ENCODE results near the gene BCL2L13.

BCL2L13 gene, protein sequence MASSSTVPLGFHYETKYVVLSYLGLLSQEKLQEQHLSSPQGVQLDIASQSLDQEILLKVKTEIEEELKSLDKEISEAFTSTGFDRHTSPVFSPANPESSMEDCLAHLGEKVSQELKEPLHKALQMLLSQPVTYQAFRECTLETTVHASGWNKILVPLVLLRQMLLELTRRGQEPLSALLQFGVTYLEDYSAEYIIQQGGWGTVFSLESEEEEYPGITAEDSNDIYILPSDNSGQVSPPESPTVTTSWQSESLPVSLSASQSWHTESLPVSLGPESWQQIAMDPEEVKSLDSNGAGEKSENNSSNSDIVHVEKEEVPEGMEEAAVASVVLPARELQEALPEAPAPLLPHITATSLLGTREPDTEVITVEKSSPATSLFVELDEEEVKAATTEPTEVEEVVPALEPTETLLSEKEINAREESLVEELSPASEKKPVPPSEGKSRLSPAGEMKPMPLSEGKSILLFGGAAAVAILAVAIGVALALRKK

GRCh38 chr22:17638432-17639246 is at the start of gene BCL2L13:
Gene BCL2L13 (plus strand): TSS chr22:17638757. CDS start chr22:17655712, 16,955 bp downstream.
- DNase-seq, result peak; percentile 88

DNA sequence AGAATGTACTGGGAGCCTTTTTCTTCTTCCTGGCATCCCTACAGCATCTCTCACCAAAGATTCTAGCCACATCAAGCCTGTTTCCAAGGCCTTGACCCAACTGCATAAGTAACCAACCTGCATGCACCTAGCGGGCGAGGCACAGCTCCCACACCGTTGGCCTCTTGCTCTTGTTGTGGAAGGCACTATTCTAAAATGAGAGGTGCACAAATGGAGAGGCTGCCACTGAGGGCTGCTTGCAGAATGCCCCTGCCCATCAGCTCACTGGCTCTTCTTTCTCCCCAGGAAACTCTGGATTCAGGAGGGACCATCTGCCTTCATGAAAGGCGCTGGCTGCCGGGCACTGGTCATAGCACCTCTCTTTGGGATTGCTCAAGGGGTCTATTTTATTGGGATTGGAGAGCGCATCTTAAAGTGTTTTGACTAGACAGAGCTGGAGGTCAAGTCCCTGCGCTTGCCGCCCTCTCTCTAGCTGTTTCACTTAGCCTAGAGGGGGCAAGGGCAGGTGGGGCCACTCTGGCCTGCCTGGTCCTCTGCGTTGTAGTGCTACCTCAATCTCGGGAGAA is 48.7 kb upstream of the BCL2L13 start:
- DNase-seq, result no peak

- DNase-seq, result no peak
These were observed 48.0 kb upstream of the BCL2L13 start for GRCh38 chr22:17590586-17590985.

DNA sequence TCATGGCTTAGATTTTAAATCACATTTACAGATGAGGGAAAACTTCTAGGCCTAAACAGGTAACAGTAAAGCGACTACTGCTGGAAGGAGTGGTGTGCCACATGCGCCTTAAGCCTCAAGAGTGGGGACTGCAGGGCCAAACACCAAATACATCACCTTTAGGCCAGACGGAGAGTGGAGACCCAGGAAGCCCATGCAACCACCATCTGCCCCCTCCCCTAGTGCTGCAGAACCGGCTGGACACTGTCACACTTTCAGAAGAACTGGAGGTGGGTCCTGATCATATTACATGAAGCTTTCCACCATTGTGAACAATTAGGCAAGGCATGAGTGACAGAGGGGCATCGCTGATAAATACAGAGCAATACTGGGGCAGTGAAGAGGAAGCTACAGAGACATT is 46.4 kb upstream of the BCL2L13 start:
- no peak for DNase-seq

DNA sequence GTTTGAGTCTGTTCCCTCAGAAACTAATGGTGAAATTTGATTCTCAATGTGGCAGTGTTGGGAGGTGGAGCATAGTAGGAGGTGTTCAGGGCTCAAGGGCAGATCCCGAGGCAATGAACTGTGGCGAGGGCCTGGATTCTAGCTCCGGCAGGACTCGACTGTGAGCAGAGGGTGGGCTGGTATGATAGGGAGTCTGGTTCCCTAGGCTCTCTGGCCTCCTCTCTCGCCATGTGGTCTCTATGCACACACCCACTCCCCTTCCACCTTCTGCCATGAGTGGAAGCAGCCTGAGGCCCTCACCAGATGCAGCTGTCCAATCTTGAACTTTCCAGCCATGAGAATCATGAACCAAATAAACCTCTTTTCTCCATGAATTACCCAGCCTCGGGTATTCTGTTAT is 42.3 kb upstream of the BCL2L13 start:
- DNase-seq, result no peak

DNA sequence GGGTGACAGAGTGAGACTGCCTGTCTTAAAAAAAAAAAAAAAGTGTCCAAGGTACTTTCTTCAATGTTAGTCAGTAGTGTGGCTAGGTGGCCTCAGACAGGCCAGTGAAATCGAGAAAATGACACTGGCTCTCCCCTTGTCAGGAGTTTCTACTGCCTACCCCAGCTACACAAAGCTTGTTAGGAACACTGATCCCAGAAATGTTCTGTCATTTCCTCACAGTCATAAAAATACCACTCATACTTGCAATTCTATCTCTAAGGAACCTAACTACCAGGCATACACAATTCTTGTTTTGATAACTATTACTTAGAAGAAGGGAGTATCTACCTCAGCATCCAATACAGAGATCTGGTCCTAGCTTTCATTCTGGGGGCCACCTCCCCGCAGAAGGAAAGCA is 41.3 kb upstream of the BCL2L13 start:
- DNase-seq, result no peak

- no peak for DNase-seq
These were observed 40.2 kb upstream of the BCL2L13 start for GRCh38 chr22:17598318-17598717.

GRCh38 chr22:17601031-17601430 is 37.5 kb upstream of the BCL2L13 start:
- DNase-seq, result no peak

GRCh38 chr22:17603668-17604067 is 34.9 kb upstream of the BCL2L13 start:
- no peak for DNase-seq

DNA sequence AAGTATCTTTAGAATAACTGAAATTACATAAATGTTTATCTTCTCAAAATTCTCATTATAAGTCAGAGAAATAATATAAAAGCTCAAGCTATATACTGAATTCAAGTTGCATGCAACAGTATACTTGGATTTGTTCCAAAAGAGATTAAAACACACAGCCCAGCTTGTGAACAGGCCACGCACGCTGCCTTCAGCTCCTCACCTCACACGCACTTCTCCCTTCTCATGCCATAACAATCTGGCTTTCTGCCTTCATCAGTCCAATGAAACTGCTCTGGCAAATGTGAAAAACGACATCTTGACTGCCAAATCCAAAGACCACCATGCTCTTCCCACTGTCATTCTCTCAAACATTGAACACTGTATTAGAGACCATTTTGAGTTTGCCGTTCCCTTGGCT is 32.1 kb upstream of the BCL2L13 start:
- DNase-seq, result no peak

DNA sequence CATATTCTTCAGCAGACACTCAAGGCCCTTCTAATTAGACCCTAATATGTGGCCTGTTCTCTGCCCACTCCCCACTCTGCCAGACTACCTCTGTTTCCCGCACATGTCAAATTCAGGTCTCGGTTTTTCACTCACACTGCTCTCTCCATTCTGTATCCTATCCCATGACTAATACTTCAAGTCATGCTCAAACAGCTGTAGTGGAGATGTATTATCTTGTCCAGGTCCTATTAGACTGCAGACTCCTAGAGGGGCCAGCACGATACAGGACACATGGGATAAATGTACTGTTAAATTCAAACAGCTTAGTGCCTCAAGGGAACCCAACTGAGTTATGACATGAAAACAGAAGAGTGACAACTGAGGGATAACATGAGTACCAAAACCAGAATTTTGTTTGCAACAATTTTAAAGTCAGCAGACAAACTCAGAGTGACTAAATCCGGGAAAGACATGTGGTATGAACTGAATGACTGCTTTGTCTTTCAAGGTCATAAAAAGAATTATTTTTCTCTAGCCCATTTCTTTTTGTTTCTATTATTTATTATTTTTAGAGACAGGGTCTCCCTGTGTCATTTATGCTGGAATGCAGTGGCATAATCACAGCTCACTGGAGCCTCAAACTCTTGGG is 30.6 kb upstream of the BCL2L13 start:
- DNase-seq, result no peak

DNA sequence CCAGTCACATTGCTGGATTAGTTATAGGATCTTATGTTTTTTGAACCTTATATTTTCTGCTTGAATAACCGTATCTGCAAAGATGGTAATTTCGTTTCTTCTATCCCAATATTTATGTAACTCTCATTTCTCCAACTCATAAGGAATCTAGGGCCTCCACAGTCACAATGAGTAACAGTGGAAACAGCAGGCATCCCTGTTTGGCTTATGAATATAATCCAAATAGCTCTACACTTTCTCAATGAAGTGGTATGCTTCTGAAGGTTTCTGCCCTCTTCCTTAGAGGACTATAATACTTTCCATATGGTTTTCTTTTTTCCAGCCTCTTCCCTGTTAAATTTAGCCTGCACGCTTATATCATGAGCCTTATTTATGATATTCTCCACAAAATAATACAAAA is 26.5 kb upstream of the BCL2L13 start:
- DNase-seq, result no peak

- no peak for DNase-seq
These were observed 25.3 kb upstream of the BCL2L13 start for GRCh38 chr22:17613280-17613679.

DNA sequence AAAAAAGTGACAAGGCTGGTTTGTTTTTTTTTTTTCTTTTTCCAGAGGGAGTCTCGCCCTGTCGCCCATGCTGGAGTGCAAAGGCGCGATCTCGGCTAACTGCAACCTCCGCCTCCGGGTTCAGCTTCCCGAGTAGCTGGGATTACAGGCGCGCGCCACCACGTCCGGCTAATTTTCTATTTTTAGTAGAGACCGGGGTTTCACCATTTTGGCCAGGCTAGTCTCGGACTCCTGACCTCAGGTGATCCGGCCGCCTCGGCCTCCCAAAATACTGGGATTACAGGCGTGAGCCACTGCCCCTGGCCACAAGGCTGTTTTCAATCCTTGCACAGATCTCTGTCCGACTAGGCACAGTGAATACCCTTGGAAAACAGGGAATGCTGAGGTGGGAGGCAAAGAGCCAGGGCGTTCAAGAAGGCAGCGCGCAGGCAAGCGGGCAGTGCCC is 10.6 kb upstream of the BCL2L13 start:
- DNase-seq, result no peak

GRCh38 chr22:17628406-17629172 is 10.0 kb upstream of the BCL2L13 start, which contains the start of gene ATP6V1E1:
Gene ATP6V1E1 (minus strand): TSS chr22:17628749. CDS start chr22:17628635, 114 bp downstream.
- peak; percentile 89 for DNase-seq

DNA sequence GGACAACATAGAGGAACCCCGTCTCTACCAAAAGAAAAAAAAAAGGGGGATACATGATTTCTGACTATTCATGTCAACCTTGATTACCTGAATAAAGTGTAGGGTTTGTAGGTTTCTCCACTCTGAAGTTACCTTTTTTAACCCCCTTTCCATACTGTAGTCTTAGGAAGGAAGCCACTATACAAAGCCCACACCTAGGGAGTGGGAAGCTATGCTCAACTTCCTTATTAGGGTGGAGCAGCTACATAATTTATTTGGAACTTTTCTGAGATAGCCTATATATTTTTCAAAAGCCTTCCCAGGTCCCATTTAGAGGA is 9.4 kb upstream of the BCL2L13 start:
- no peak for DNase-seq

DNA sequence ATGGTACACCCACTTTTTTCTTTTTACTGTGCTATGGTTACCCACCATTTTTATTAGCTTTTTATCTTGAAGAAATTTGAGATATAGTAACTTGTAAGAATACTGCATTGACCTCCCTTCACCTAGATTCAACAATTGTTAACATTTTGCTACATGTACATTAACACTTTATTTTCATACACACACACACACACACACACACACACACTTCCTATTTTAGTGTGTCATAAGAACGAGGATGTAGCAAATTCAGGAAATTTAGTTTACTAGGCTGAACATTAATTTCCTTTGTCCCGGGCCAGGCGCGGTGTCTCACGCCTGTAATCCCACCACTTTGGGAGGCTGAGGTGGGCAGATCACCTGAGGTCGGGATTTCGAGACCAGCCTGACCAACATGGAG is 8.9 kb upstream of the BCL2L13 start:
- no peak for DNase-seq

DNA sequence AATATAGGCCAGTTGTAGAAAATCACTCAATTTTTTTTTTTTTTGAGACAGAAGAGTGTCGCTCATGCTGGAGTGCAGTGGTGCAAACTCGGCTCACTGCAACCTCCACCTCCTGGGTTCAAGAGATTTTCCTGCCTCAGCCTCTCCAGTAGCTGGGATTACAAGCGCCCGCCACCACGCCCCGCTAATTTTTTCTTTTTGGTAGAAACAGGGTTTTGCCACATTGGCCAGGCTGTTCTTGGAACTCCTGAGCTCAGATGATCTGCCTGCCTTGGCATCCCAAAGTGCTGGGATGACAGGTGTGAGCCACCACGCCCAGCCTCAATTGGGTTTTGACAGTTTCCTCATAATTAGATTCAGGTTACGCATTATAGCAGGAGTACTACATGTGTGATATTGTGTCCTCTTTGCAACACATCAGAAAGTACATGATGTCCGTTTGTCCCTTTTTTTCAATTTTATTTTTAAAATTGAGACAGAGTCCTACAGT is 7.4 kb upstream of the BCL2L13 start:
- DNase-seq, result no peak

- DNase-seq, result no peak
These were observed 5.2 kb upstream of the BCL2L13 start for GRCh38 chr22:17633217-17633997.

GRCh38 chr22:17633998-17634323 is 4.6 kb upstream of the BCL2L13 start:
- no peak for DNase-seq

GRCh38 chr22:17634696-17635095 is 3.9 kb upstream of the BCL2L13 start:
- DNase-seq, result no peak

Measured in stimulated activated CD4-positive, alpha-beta T cell treated with anti-CD3 and anti-CD28 coated beads, Interleukin-12 subunit alpha, Interleukin-12 subunit beta, amount 100 ng/mL, for 4 hours (primary cell).